ENCODE data around the gene LHFPL4. TPM values are rescaled to one million over a fixed set of nuclear protein-coding genes. Genes with fewer than 3 reads are reported as not detected.

LHFPL4 gene
- total RNA-seq, 4 donors from 2014 or later = 0.04 to 0.13 TPM; not detected in 2

DNA sequence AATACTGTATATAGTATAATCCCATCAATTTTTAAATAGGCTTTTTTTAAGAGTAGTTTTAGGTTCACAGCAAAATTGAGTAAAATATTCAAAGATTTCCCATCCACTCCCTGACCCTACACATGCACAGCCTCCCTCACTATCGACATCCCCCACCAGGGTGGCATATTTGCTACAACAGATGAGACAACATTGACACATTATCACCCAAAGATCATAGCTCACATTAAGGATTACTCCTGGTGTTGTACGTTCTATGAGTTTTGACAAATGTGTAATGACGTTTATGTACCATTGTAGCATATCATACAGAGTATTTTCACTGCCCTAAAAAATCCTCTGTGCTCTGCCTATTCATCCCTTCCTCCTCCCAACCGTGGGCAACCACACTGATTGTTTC is 39.3 kb downstream of the LHFPL4 start:
- Histone ChIP-seq H3K27me3 (peaks cover 20% of the 10 kb centered on the region), H3K4me1 (no peaks in the 10 kb centered on the region), H3K36me3 (no peaks in the 10 kb centered on the region), H3K27ac (no peak overlapping the region), H3K4me3 (no peak overlapping the region), H3K9me3 (peaks cover 0 to 10% (median 0%) of the 10 kb centered on the region in 3 donors)
- TF ChIP-seq EP300 (IDR thresholded peaks at IDR 0.05) (no peak), POLR2AphosphoS5 (IDR thresholded peaks at IDR 0.05) (no peak), POLR2A (IDR thresholded peaks at IDR 0.05) (no peak)
- TF ChIP-seq, protein P1, sequence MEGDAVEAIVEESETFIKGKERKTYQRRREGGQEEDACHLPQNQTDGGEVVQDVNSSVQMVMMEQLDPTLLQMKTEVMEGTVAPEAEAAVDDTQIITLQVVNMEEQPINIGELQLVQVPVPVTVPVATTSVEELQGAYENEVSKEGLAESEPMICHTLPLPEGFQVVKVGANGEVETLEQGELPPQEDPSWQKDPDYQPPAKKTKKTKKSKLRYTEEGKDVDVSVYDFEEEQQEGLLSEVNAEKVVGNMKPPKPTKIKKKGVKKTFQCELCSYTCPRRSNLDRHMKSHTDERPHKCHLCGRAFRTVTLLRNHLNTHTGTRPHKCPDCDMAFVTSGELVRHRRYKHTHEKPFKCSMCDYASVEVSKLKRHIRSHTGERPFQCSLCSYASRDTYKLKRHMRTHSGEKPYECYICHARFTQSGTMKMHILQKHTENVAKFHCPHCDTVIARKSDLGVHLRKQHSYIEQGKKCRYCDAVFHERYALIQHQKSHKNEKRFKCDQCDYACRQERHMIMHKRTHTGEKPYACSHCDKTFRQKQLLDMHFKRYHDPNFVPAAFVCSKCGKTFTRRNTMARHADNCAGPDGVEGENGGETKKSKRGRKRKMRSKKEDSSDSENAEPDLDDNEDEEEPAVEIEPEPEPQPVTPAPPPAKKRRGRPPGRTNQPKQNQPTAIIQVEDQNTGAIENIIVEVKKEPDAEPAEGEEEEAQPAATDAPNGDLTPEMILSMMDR (IDR thresholded peaks at IDR 0.05) = no peak
- ATAC-seq = no peak
- WGBS, 2 donors (ENCODE audit: low coverage in 1 of 2) = 54 to 59% methylated on average over 4 of the region's 4 CpGs

DNA sequence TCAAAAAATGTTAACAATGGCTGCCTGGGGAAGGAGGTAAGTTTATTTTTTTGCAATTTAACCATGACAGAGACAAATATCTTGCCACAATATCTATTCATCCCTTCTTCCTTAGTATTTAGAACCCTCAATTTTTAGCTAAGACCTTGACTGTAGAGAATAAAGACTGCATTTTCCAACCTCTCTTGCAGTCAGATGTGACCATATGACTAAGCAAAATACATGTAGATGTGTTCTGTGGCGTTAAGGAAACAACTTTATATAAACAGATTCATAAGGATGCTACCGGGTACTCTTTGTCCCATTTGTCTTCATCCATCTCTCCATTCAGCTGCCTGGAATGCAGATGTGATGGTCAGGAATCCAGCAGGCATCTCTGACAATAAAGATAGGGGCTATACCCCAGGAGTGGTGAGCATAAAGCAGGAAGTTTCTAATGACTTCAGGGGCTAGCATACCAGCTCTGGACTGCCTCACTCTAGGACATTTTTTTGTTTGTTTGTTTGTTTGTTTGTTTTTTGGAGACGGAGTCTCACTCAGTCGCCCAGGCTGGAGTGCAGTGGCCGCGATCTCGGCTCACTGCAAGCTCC is 41.1 kb downstream of the LHFPL4 start:
- TF ChIP-seq, protein P1 (IDR thresholded peaks at IDR 0.05) = no peak
- no peak for TF ChIP-seq POLR2AphosphoS5 (IDR thresholded peaks at IDR 0.05)
- no peak for TF ChIP-seq POLR2A (IDR thresholded peaks at IDR 0.05)
- no peak for TF ChIP-seq EP300 (IDR thresholded peaks at IDR 0.05)
- H3K4me3 ChIP-seq = no peak overlapping the region
- H3K36me3 ChIP-seq = no peaks in the 10 kb centered on the region
- H3K27ac ChIP-seq = no peak overlapping the region
- H3K27me3 ChIP-seq = peaks cover 37% of the 10 kb centered on the region
- no peaks in the 10 kb centered on the region for H3K9me3 ChIP-seq
- 42 to 55% methylated on average over 3 to 7 of the region's 7 CpGs for WGBS, 2 donors (ENCODE audit: low coverage in 1 of 2)
- ATAC-seq = no peak
- no peaks in the 10 kb centered on the region for H3K4me1 ChIP-seq

DNA sequence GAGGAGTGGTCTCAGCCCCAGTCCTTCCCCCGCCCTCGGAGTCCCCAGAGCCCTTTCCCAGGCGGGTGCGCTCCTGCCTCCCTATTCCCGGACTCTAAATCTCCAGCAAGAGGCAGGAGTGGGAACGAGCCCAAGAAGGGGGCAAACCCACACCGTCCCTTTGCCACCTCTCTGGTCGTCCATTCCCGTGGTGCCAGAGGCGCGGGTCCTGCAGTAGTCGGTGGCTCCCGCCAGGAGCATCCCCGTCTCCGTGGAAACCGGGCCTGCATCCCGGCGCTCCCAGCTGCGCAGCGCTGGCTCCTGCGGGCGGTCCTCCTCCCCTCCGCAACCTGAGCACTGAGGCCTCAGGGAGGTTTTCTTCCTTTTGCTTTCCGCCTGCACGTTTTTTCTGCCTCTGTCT is 44.8 kb downstream of the LHFPL4 start:
- Histone ChIP-seq H3K36me3 (no peaks in the 10 kb centered on the region), H3K4me1 (no peaks in the 10 kb centered on the region), H3K27ac (no peak overlapping the region), H3K4me3 (no peak overlapping the region), H3K9me3 (no peaks in the 10 kb centered on the region), H3K27me3 (peaks cover 52% of the 10 kb centered on the region)
- 4 to 12% methylated on average over 10 to 17 of the region's 25 CpGs for WGBS, 2 donors (ENCODE audit: low coverage in 1 of 2)
- TF ChIP-seq POLR2AphosphoS5 (IDR thresholded peaks at IDR 0.05) (no peak), EP300 (IDR thresholded peaks at IDR 0.05) (no peak)
- ATAC-seq = no peak

DNA sequence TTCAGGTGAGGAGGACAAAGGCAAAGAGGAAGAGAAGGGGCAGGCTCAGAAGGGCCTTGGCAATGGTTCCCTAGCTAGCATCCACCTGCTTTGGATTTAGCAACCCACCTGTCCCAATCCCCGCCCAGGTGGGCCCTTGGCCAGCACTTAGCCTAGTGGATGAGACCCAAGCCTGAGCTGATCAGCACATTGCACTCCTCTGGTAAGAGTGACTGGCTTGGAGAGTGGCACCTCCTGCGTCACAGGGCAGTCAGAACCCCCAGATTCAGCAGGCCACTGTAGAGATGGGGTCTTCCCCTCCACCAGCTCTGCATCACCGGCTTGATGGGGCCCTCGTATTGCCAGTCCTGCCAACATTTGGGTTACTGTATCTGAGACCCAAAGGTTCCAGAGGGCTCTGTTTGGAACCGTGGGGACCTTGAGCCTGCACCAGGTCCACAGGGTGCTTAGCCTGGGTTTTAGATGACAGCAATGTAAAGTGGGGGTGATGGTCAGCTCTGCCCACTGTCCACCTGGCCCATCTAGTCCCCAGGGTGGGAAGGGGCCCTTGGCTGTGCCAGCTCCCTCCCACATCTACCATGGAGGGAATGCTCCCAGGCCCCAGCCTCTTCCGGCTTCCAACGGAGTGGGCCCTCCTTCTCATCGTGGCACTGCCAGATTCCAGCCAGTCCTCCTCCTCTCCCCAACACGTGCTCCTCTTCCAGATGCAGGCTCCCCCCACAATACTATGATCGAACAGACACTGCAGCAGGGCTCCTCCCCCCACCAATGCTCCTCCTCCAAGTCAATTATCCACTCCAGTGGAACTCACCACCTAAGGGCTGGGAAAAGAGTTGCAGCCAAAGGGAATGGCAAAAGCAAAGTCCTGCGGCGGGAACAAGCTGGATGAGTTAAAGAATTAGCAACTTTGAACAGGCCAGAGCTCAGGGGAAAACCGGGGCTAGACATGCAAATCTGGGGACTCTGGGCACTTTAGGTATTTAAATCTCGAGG is 45.7 kb downstream of the LHFPL4 start:
- no peak for ATAC-seq
- Histone ChIP-seq H3K27ac (no peak overlapping the region), H3K4me1 (no peaks in the 10 kb centered on the region), H3K36me3 (no peaks in the 10 kb centered on the region), H3K9me3 (no peaks in the 10 kb centered on the region), H3K27me3 (peaks cover 52% of the 10 kb centered on the region), H3K4me3 (no peak overlapping the region)
- no peak for TF ChIP-seq POLR2AphosphoS5 (IDR thresholded peaks at IDR 0.05)
- no peak for TF ChIP-seq POLR2A (IDR thresholded peaks at IDR 0.05)
- TF ChIP-seq EP300 (IDR thresholded peaks at IDR 0.05) = no peak
- TF ChIP-seq, protein P1 (IDR thresholded peaks at IDR 0.05) = no peak
- 37 to 42% methylated on average over 4 to 8 of the region's 14 CpGs for WGBS, 2 donors (ENCODE audit: low coverage in 1 of 2)

DNA sequence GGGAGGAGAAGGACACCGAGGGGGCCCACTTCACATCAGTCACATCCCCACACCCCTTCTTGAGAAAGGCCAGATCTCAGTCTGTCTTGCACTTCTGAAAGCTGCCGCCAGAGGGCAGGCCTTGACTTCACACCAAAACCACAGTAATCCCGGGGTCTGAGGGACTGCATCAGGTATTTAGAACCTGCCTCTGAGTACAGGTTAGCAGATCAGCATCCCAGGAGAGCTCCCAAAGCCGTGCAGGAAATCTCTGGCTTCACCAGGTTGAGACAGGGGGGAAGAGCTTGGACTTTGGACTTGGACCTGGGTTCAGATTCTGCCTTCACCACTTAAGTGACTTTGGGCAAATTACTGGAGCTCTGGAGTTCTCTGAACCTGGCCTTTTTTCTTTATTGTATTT is 50.3 kb downstream of the LHFPL4 start:
- WGBS, 2 donors (ENCODE audit: low coverage in 1 of 2) = 17% methylated on average over 1 of the region's 4 CpGs; no CpG with 5 or more reads in 1 of the 2 donors

More for the DNA sequence above, 50.3 kb downstream of the LHFPL4 start:
- peaks cover 60% of the 10 kb centered on the region for H3K27me3 ChIP-seq
- H3K36me3 ChIP-seq = no peaks in the 10 kb centered on the region
- H3K27ac ChIP-seq = no peak overlapping the region
- TF ChIP-seq EP300 (IDR thresholded peaks at IDR 0.05) (no peak), POLR2A (IDR thresholded peaks at IDR 0.05) (no peak), POLR2AphosphoS5 (IDR thresholded peaks at IDR 0.05) (no peak)
- TF ChIP-seq, protein P1 (IDR thresholded peaks at IDR 0.05) = peak in 3 of 4 experiments; percentile 71 to 82 (median 72)
- no peak overlapping the region for H3K4me3 ChIP-seq
- H3K4me1 ChIP-seq = peaks cover 0 to 18% (median 6%) of the 10 kb centered on the region in 3 donors
- no peak for ATAC-seq
- no peaks in the 10 kb centered on the region for H3K9me3 ChIP-seq

All from gastroesophageal sphincter (tissue), 4 donors.